ENCODE measurements around the gene CXADR. TPM values are rescaled to one million over a fixed set of nuclear protein-coding genes. Genes with fewer than 3 reads are reported as not detected.

Gene CXADR
- total RNA-seq, 1 experiment from 2014 or later, result 152 TPM

- Histone ChIP-seq H3K23me2 (ENCODE audit: insufficient read length, low read depth, low read length, poor library complexity, severe bottlenecking) (no peaks in the 10 kb centered on the region), H2BK12ac (ENCODE audit: insufficient read length, low read depth, low read length) (no peak overlapping the region), H3K4me1 (ENCODE audit: insufficient read depth, low read length) (peaks cover 2% of the 10 kb centered on the region), H2AFZ (ENCODE audit: low read length) (no peak overlapping the region), H3K4me2 (ENCODE audit: insufficient read depth, insufficient read length, low read length) (no peak overlapping the region), H4K91ac (ENCODE audit: insufficient read length, low read depth, low read length) (no peak overlapping the region), H3K56ac (ENCODE audit: insufficient read length, low read depth, low read length) (no peak overlapping the region), H2BK20ac (ENCODE audit: low read depth, low read length, poor library complexity, severe bottlenecking) (no peak overlapping the region), H3K79me1 (ENCODE audit: insufficient read depth, low read depth, low read length, poor library complexity, severe bottlenecking) (peaks cover 17% of the 10 kb centered on the region), H2BK15ac (ENCODE audit: low read depth, low read length) (no peak overlapping the region), H4K8ac (replicated peaks; ENCODE audit: insufficient read length, low read depth, low read length) (no peak overlapping the region), H3K23ac (ENCODE audit: insufficient read length, low read depth, low read length) (no peak overlapping the region), H3K18ac (ENCODE audit: insufficient read length, low read depth, low read length) (no peak overlapping the region), H3K27me3 (ENCODE audit: insufficient read depth, low read length) (no peaks in the 10 kb centered on the region), H4K20me1 (ENCODE audit: control insufficient read depth, insufficient read depth, insufficient read length) (no peaks in the 10 kb centered on the region), H3K9me3 (ENCODE audit: control insufficient read depth, low read depth, low read length) (no peaks in the 10 kb centered on the region), H3K4ac (ENCODE audit: low read depth, low read length) (no peak overlapping the region), H4K5ac (ENCODE audit: insufficient read length, low read depth, low read length) (no peak overlapping the region), H3T11ph (ENCODE audit: low read length) (no peak overlapping the region), H3K79me2 (ENCODE audit: insufficient read depth, low read length) (peaks cover 12% of the 10 kb centered on the region), H2AK5ac (ENCODE audit: insufficient read length, low read length) (no peak overlapping the region), H3K27ac (ENCODE audit: insufficient read length, low read depth, low read length) (no peak overlapping the region), H3K14ac (ENCODE audit: insufficient read depth, low read length) (no peak overlapping the region), H3K9ac (ENCODE audit: extremely low read depth, insufficient read length, low read length) (no peak overlapping the region), H2BK120ac (ENCODE audit: low read depth, low read length, poor library complexity, severe bottlenecking) (no peak overlapping the region), H2BK5ac (ENCODE audit: insufficient read length, low read length) (no peak overlapping the region)
- H3K9me3 Mint-ChIP-seq, result no peaks in the 10 kb centered on the region
- H3K27ac Mint-ChIP-seq, result peak overlapping the region in 2 of 3 experiments; percentile 31 to 81; a peak in 3 of 7 replicates
- no peaks in the 10 kb centered on the region for H3K27me3 Mint-ChIP-seq (ENCODE audit: low read depth)
- no CpG with 5 or more reads among the region's 5 CpGs for WGBS (ENCODE audit: extremely low coverage, insufficient read length, low lambda C conversion rate)
- TF ChIP-seq, protein P1, sequence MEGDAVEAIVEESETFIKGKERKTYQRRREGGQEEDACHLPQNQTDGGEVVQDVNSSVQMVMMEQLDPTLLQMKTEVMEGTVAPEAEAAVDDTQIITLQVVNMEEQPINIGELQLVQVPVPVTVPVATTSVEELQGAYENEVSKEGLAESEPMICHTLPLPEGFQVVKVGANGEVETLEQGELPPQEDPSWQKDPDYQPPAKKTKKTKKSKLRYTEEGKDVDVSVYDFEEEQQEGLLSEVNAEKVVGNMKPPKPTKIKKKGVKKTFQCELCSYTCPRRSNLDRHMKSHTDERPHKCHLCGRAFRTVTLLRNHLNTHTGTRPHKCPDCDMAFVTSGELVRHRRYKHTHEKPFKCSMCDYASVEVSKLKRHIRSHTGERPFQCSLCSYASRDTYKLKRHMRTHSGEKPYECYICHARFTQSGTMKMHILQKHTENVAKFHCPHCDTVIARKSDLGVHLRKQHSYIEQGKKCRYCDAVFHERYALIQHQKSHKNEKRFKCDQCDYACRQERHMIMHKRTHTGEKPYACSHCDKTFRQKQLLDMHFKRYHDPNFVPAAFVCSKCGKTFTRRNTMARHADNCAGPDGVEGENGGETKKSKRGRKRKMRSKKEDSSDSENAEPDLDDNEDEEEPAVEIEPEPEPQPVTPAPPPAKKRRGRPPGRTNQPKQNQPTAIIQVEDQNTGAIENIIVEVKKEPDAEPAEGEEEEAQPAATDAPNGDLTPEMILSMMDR (conservative IDR thresholded peaks at IDR 0.05), result no peak
- peaks cover 42 to 78% (median 76%) of the 10 kb centered on the region in 3 experiments for H3K36me3 Mint-ChIP-seq (ENCODE audit: insufficient read depth in 1 of 3, low read depth in 3 of 3)
- no peak overlapping the region for H3K4me3 Mint-ChIP-seq
- DNase-seq, result no peak
- peaks cover 7 to 8% of the 10 kb centered on the region in 2 experiments for H3K4me1 Mint-ChIP-seq
Observed at GRCh38 chr21:17550671-17551308, 37.9 kb downstream of the CXADR start.

Measured in H9 (cell line).